Measurements from ENCODE around the gene KLF6.

Gene KLF6

GRCh38 chr10:3787816-3788215 lies 2.8 kb upstream of the KLF6 start:
- peaks cover 1 to 7% of the 10 kb centered on the region in 2 donors for H3K9me3 Mint-ChIP-seq
- DNase-seq (no peak), ATAC-seq (replicated peaks) (no peak)
- peaks cover 27 to 45% of the 10 kb centered on the region in 2 donors for H3K4me1 Mint-ChIP-seq
- H3K27me3 Mint-ChIP-seq: no peaks in the 10 kb centered on the region
- peaks cover 31 to 39% of the 10 kb centered on the region in 2 donors for H3K36me3 Mint-ChIP-seq
- H3K27ac Mint-ChIP-seq: peak overlapping the region; percentile 4
- H3K4me3 Mint-ChIP-seq: no peak overlapping the region

DNA sequence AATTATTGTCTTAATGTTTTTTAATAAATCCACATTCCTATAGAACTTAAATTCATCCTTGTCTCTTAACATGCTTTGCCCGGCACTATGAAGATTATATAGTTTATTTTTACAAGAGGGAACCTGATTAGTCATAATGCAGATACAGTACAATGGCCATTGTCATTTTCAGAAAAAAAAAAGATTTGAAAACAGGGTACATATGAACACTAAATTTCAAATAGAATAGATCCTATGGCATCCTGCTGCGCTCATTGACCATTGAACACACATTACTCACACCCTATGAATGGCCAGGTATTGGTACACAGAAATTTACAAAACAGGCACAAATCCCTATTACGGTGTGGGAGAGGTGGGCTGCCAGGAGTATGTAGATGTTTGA lies 2.0 kb upstream of the KLF6 start:
- Mint-ChIP-seq H3K36me3 (peaks cover 39 to 47% of the 10 kb centered on the region in 2 donors), H3K9me3 (peaks cover 1 to 7% of the 10 kb centered on the region in 2 donors), H3K4me1 (peaks cover 27 to 46% of the 10 kb centered on the region in 2 donors), H3K4me3 (no peak overlapping the region), H3K27me3 (no peaks in the 10 kb centered on the region), H3K27ac (peak overlapping the region; percentile 100)
- DNase-seq (no peak), ATAC-seq (replicated peaks) (no peak)

- Mint-ChIP-seq H3K9me3 (peaks cover 1 to 7% of the 10 kb centered on the region in 2 donors), H3K27me3 (no peaks in the 10 kb centered on the region), H3K36me3 (peaks cover 44 to 52% of the 10 kb centered on the region in 2 donors), H3K4me3 (peak overlapping the region; percentile 89 to 94), H3K4me1 (peaks cover 30 to 47% of the 10 kb centered on the region in 2 donors), H3K27ac (peak overlapping the region; percentile 100)
- DNase-seq (no peak), ATAC-seq (replicated peaks) (no peak)
These were observed 1.4 kb upstream of the KLF6 start for GRCh38 chr10:3786295-3787015.

GRCh38 chr10:3785851-3786271 lies 852 bp upstream of the KLF6 start:
- peak overlapping the region; percentile 100 for H3K27ac Mint-ChIP-seq
- H3K27me3 Mint-ChIP-seq: no peaks in the 10 kb centered on the region
- no peak for DNase-seq
- H3K4me1 Mint-ChIP-seq: peaks cover 29 to 49% of the 10 kb centered on the region in 2 donors
- peak in 1 of 2 donors; percentile 18 for ATAC-seq (replicated peaks)
- H3K4me3 Mint-ChIP-seq: peak overlapping the region; percentile 89 to 94
- peaks cover 50 to 58% of the 10 kb centered on the region in 2 donors for H3K36me3 Mint-ChIP-seq
- H3K9me3 Mint-ChIP-seq: peaks cover 0 to 7% of the 10 kb centered on the region in 2 donors

DNA sequence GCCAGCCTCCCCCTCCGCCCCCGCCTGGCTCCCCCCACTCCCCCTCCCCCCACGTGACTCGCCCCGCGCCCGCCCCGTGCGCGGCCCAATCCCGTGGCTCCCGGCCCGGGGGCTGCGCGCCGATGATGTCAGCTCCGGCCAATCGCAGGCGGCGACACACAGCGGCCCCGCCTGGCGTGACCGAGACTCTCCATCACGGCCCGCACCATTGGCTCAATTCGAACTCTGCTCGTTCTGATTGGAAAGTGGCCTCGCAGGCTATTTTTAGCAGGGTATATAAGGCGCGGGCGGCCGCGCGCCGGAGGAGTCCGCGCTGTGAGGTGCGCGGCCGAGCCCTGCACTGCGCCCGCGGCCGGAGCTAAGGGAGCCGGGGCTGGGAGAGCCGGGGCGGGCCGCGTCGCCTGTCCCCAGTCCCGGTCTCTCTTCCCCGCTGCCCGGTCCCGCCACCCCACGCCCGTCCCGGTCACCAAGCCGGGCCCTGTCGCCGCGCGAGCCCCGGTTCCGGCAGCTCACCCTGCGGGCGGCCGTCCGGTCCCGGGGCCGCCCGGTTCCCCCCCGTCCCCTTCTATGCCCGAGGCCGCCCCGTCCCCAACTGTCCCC lies 342 bp upstream of the KLF6 start:
- H3K27ac Mint-ChIP-seq: peak overlapping the region; percentile 100
- peak; percentile 99 for DNase-seq
- H3K4me1 Mint-ChIP-seq: peaks cover 33 to 54% of the 10 kb centered on the region in 2 donors
- H3K4me3 Mint-ChIP-seq: peak overlapping the region; percentile 89 to 94
- no peaks in the 10 kb centered on the region for H3K27me3 Mint-ChIP-seq
- H3K36me3 Mint-ChIP-seq: peaks cover 55 to 63% of the 10 kb centered on the region in 2 donors
- ATAC-seq (replicated peaks): peak; percentile 78 to 85
- H3K9me3 Mint-ChIP-seq: peaks cover 0 to 7% of the 10 kb centered on the region in 2 donors

GRCh38 chr10:3783682-3784432 lies 1.2 kb downstream of the KLF6 start:
- Mint-ChIP-seq H3K27me3 (no peaks in the 10 kb centered on the region), H3K4me1 (peaks cover 43 to 69% of the 10 kb centered on the region in 2 donors), H3K27ac (peak overlapping the region; percentile 100), H3K4me3 (peak overlapping the region; percentile 89 to 94), H3K36me3 (peaks cover 64 to 72% of the 10 kb centered on the region in 2 donors), H3K9me3 (no peaks in the 10 kb centered on the region)
- ATAC-seq (replicated peaks) (no peak), DNase-seq (no peak)

DNA sequence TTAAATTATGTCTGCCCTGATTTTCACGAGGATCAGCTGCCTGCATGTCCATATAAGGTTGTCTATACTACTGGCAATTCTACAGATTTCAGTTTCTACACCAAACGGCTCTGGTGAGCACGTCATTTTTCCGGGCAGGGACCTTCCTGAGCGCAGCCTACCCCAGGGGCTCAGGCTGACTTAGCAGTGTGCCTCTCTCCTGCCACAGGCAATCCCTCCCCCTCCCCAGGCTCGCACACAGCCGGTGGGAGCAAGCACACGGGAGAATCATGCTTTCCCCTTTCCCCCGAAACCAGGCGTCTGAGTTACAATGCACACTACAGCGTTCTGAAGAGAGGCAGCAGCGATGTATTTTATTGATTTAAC lies 1.7 kb downstream of the KLF6 start:
- peak; percentile 64 for DNase-seq
- H3K4me1 Mint-ChIP-seq: peaks cover 45 to 73% of the 10 kb centered on the region in 2 donors
- H3K9me3 Mint-ChIP-seq: no peaks in the 10 kb centered on the region
- peak; percentile 24 to 30 for ATAC-seq (replicated peaks)
- H3K36me3 Mint-ChIP-seq: peaks cover 67 to 77% of the 10 kb centered on the region in 2 donors
- H3K27ac Mint-ChIP-seq: peak overlapping the region; percentile 100
- peak overlapping the region; percentile 89 to 94 for H3K4me3 Mint-ChIP-seq
- H3K27me3 Mint-ChIP-seq: no peaks in the 10 kb centered on the region

GRCh38 chr10:3782451-3783315 lies 2.3 kb downstream of the KLF6 start:
- peak overlapping the region; percentile 100 for H3K27ac Mint-ChIP-seq

GRCh38 chr10:3782146-3782450 lies 2.9 kb downstream of the KLF6 start:
- Mint-ChIP-seq H3K4me3 (peak overlapping the region; percentile 89 to 94), H3K36me3 (peaks cover 74 to 84% of the 10 kb centered on the region in 2 donors), H3K27me3 (no peaks in the 10 kb centered on the region)

More at GRCh38 chr10:3782451-3783315, 2.3 kb downstream of the KLF6 start:
- ATAC-seq (replicated peaks) (peak; percentile 33 to 39), DNase-seq (peak; percentile 56)
- no peaks in the 10 kb centered on the region for H3K27me3 Mint-ChIP-seq
- peaks cover 71 to 80% of the 10 kb centered on the region in 2 donors for H3K36me3 Mint-ChIP-seq
- peak overlapping the region; percentile 89 to 94 for H3K4me3 Mint-ChIP-seq
- H3K4me1 Mint-ChIP-seq: peaks cover 47 to 79% of the 10 kb centered on the region in 2 donors
- no peaks in the 10 kb centered on the region for H3K9me3 Mint-ChIP-seq

DNA sequence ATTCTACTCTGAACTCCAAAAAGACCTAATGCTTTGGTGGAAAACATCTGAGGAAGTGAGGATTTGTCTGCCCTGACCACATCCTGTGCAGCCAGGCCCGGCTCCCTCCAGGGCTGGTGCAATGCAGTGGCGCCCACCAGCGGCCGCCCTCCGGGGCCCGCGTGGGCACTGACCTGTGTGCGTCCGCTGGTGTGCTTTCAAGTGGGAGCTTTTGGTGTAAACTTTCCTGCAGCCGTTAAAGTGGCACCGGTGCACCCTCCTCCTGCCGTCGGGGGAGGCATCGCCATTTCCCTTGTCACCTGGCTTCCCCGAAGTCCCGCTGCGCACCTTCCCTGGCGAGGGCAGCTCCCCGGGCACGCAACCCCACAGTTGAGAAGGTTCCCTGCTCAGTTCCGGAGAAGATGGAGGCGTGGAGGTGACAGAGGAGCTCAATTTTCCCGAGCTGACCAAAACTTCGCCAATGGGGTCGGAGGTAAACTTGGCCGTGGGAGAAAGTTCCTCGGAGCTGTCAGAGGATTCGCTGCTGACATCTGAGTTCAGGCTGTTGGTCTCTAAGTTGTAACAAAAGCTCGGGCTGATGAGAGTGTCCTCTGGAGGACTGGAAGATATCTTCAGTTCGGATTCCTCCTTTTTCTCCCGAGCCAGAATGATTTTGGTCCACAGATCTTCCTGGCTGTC lies 3.4 kb downstream of the KLF6 start:
- H3K4me1 Mint-ChIP-seq: peaks cover 46 to 82% of the 10 kb centered on the region in 2 donors
- H3K27me3 Mint-ChIP-seq: no peaks in the 10 kb centered on the region
- DNase-seq: no peak
- H3K27ac Mint-ChIP-seq: peak overlapping the region; percentile 100
- H3K9me3 Mint-ChIP-seq: no peaks in the 10 kb centered on the region
- peaks cover 79 to 87% of the 10 kb centered on the region in 2 donors for H3K36me3 Mint-ChIP-seq
- ATAC-seq (replicated peaks): no peak
- peak overlapping the region; percentile 89 to 94 for H3K4me3 Mint-ChIP-seq

More at GRCh38 chr10:3782146-3782450, 2.9 kb downstream of the KLF6 start:
- Mint-ChIP-seq H3K9me3 (no peaks in the 10 kb centered on the region), H3K4me1 (peaks cover 47 to 82% of the 10 kb centered on the region in 2 donors), H3K27ac (peak overlapping the region; percentile 100)
- ATAC-seq (replicated peaks) (no peak), DNase-seq (no peak)

DNA sequence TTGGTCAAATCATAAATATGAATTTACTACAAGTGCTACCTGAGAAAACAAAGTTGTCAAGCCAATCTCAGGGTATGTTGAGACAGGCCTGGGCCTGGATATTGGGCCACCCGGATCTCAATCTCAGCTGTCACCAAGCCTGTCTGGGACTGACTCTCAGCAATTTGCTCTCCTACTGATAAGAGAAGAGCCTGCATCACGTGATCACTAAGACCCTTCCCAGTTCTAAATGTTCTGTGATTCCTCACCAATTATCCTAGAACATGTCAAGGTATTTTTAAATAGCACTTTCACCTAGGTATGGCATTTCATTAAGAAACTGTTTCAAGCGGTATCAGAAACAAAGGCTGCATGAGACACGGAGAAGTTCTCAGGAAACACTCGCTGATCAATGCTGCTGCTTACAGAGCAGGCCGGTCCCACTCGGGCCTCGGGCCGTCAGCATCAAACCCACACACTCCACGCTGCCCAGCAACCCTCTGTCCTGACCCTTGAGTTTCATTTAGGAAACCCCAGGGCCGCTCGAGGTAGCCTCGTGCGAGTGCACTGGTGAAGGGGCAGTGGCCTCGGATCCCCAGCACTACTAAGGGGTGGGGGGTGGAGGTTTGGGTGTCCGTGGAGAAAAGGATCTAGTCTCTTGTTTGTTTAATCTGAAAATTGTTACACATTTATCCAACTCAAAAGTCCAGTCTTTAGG lies 4.1 kb downstream of the KLF6 start:
- DNase-seq (no peak), ATAC-seq (replicated peaks) (no peak)
- Mint-ChIP-seq H3K4me1 (peaks cover 44 to 79% of the 10 kb centered on the region in 2 donors), H3K27ac (peak overlapping the region; percentile 100), H3K27me3 (no peaks in the 10 kb centered on the region), H3K36me3 (peaks cover 80 to 85% of the 10 kb centered on the region in 2 donors), H3K9me3 (no peaks in the 10 kb centered on the region), H3K4me3 (peak overlapping the region; percentile 89 to 94)

GRCh38 chr10:3780021-3780770 lies 4.8 kb downstream of the KLF6 start:
- H3K4me3 Mint-ChIP-seq: peak overlapping the region; percentile 89 to 94
- peaks cover 47 to 80% of the 10 kb centered on the region in 2 donors for H3K4me1 Mint-ChIP-seq
- H3K27me3 Mint-ChIP-seq: no peaks in the 10 kb centered on the region
- DNase-seq (no peak), ATAC-seq (replicated peaks) (no peak)
- no peaks in the 10 kb centered on the region for H3K9me3 Mint-ChIP-seq
- peaks cover 83 to 88% of the 10 kb centered on the region in 2 donors for H3K36me3 Mint-ChIP-seq
- peak overlapping the region; percentile 73 for H3K27ac Mint-ChIP-seq

Data from stimulated activated naive B cell treated with anti-CD40 and anti-IgM and Interleukin-4, amounts not matched to agents 10 μg/mL and 1 μg/mL and 100 μg/mL, for 72 hours (primary cell).